Mesenchymal stem cell (in vitro differentiated cells and primary cell): Measurements from ENCODE around the gene DIP2C.

Source experiments
- DNase-seq: peaks from one replicate; pipeline ENCODE4 v3.0.0-alpha.2; 2013
- H2AFZ ChIP-seq: one replicate; pipeline ENCODE4 v1.6.1; 2013; ENCODE audit warnings: low read depth, mild to moderate bottlenecking, control low read depth, inconsistent platforms, low read length, moderate library complexity
- H2AK5ac ChIP-seq: 2 replicates; pipeline ENCODE4 v1.6.1; 2013; ENCODE audit warnings: low read length, moderate library complexity, mild to moderate bottlenecking, inconsistent platforms; ENCODE audit not compliant: severe bottlenecking
- H2BK120ac ChIP-seq: one replicate; pipeline ENCODE4 v1.6.1; 2013; ENCODE audit warnings: low read depth, mild to moderate bottlenecking, inconsistent platforms, low read length, moderate library complexity
- H2BK12ac ChIP-seq, 2 experiments: one replicate each; pipeline ENCODE4 v1.6.1; 2013; ENCODE audit warnings: inconsistent platforms in 2 of 2, low read length in 2 of 2, mild to moderate bottlenecking in 2 of 2, moderate library complexity in 2 of 2, control low read depth in 1 of 2
- H2BK15ac ChIP-seq: one replicate; pipeline ENCODE4 v1.6.1; 2013; ENCODE audit warnings: mild to moderate bottlenecking, low read depth, inconsistent platforms; ENCODE audit not compliant: poor library complexity, severe bottlenecking
- H2BK5ac ChIP-seq: 2 replicates; pipeline ENCODE4 v1.6.1; 2013; ENCODE audit warnings: low read depth, mild to moderate bottlenecking, low read length, control low read depth, inconsistent platforms; ENCODE audit not compliant: poor library complexity, severe bottlenecking
- H3K14ac ChIP-seq, 2 experiments: one replicate each; pipeline ENCODE4 v1.6.1; 2013; ENCODE audit warnings: inconsistent platforms in 2 of 2, low read length in 2 of 2, control low read depth in 1 of 2, mild to moderate bottlenecking in 1 of 2, moderate library complexity in 1 of 2
- H3K18ac ChIP-seq, 2 experiments: one replicate each; pipeline ENCODE4 v1.6.1; 2013; ENCODE audit warnings: inconsistent platforms in 2 of 2, low read length in 2 of 2, control low read depth in 1 of 2, low read depth in 1 of 2, mild to moderate bottlenecking in 1 of 2
- H3K23ac ChIP-seq, 2 experiments: one replicate each; pipeline ENCODE4 v1.6.1; 2013; ENCODE audit warnings: inconsistent platforms in 2 of 2, low read length in 2 of 2, mild to moderate bottlenecking in 2 of 2, moderate library complexity in 2 of 2, control low read depth in 1 of 2
- H3K27ac ChIP-seq: 2 replicates; pipeline ENCODE4 v1.5.1; 2013; ENCODE audit warnings: mild to moderate bottlenecking, moderate library complexity, low read length, control low read depth, inconsistent platforms; ENCODE audit not compliant: poor library complexity, severe bottlenecking
- H3K27me3 ChIP-seq, 2 experiments: 2 replicates each; pipeline versions ENCODE4 v1.6.1 to v1.7.0; 2013; ENCODE audit warnings: low read length in 2 of 2, mild to moderate bottlenecking in 2 of 2, moderate library complexity in 2 of 2, control low read depth in 1 of 2, inconsistent platforms in 1 of 2; ENCODE audit not compliant: control insufficient read depth in 1 of 2, insufficient read depth in 1 of 2
- H3K36me3 ChIP-seq, 2 experiments: 2 replicates each; pipeline versions ENCODE4 v1.6.1 to v1.7.0; 2013; ENCODE audit warnings: low read length in 2 of 2, control low read depth in 1 of 2, inconsistent platforms in 1 of 2, low read depth in 1 of 2, mild to moderate bottlenecking in 1 of 2; ENCODE audit not compliant: insufficient read depth in 2 of 2, control insufficient read depth in 1 of 2
- H3K4ac ChIP-seq, 2 experiments: one replicate each; pipeline ENCODE4 v1.6.1; 2013; ENCODE audit warnings: inconsistent platforms in 2 of 2, low read length in 2 of 2, mild to moderate bottlenecking in 2 of 2, moderate library complexity in 2 of 2, control low read depth in 1 of 2, low read depth in 1 of 2
- H3K4me1 ChIP-seq: 2 replicates; pipeline ENCODE4 v1.6.1; 2013; ENCODE audit warnings: low read depth, low read length, control low read depth; ENCODE audit not compliant: control insufficient read depth, insufficient read depth
- H3K4me2 ChIP-seq: 2 replicates; pipeline ENCODE4 v1.6.1; 2013; ENCODE audit warnings: low read length, mild to moderate bottlenecking, inconsistent platforms; ENCODE audit not compliant: poor library complexity, severe bottlenecking
- H3K4me3 ChIP-seq, 2 experiments: 2 replicates each; pipeline versions ENCODE4 v1.5.1 to v1.7.0; 2013; ENCODE audit warnings: low read length in 2 of 2, mild to moderate bottlenecking in 2 of 2, control low read depth in 1 of 2, low read depth in 1 of 2; ENCODE audit not compliant: insufficient read depth in 1 of 2
- H3K79me1 ChIP-seq: replicated peaks from 2 replicates; pipeline ENCODE4 v1.6.1; 2013; ENCODE audit warnings: mild to moderate bottlenecking, control low read depth, low read length, inconsistent platforms; ENCODE audit not compliant: poor library complexity, severe bottlenecking
- H3K9ac ChIP-seq: 2 replicates; pipeline ENCODE4 v1.7.0; 2013; ENCODE audit warnings: mild to moderate bottlenecking, low read length, moderate library complexity
- H3K9me3 ChIP-seq: 2 replicates; pipeline ENCODE4 v1.7.0; 2013; ENCODE audit warnings: mild to moderate bottlenecking, low read length; ENCODE audit not compliant: control insufficient read depth
- H4K8ac ChIP-seq: one replicate; pipeline ENCODE4 v1.6.1; 2013; ENCODE audit warnings: inconsistent platforms, mild to moderate bottlenecking, low read length, moderate library complexity
- H4K91ac ChIP-seq: one replicate; pipeline ENCODE4 v1.6.1; 2013; ENCODE audit warnings: mild to moderate bottlenecking, low read length, inconsistent platforms
- WGBS: methylation state at CpG from one replicate; pipeline ENCODE4 v1.1.7; 2013; ENCODE audit warnings: mixed read lengths; 5-methylcytosine and 5-hydroxymethylcytosine counted together

DIP2C gene

DNA sequence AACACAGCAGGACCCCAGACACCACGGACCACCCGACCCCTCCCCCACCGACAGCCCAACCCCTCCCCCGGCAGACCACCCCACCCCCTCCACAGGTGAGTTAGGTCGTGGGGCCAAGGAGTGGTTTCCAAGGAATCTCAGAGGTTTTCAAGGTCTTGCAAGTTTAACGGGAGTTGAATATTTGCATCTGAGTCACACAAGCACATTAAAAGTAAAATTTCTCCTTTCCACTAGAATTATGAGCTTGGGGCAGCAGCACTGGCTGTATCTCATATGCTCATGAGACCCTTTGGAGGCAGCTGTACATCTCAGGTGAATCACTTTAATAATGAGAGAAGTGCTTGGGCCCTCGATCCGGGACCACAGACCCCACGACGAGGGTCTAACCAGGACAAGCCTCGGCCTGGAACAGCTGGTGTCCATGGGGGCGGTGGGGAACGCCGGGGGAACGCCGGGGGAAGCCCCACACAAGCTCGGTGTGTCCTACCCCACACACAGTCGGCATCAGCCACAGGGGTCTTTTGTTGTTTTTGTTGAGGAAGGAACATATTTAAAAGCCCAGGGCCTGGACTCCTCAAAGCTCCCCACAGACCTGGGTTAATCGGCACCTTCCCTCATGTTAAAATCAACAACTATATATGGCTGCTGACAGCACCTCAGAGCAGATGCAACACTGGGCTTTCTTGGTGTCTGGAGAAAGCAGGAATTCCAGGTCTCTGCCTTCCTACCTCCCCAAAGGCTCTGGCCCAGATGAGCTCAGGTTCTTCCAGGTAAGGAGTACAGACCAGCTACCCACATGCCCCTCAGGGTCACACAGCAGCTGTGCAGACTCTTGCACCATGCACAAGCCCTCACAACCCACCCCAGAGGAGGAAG is 130.3 kb downstream of the DIP2C start:
- Histone ChIP-seq H3K27me3 (no peaks in the 10 kb centered on the region), H2BK12ac (no peak overlapping the region), H4K8ac (no peak overlapping the region), H4K91ac (no peak overlapping the region), H2AK5ac (peak overlapping the region; percentile 41), H3K36me3 (peaks cover 0 to 1% of the 10 kb centered on the region in 2 experiments), H2BK5ac (no peak overlapping the region), H2BK15ac (no peak overlapping the region), H3K9me3 (peaks cover 7% of the 10 kb centered on the region), H3K4ac (no peak overlapping the region), H3K14ac (no peak overlapping the region), H3K79me1 (peaks cover 36% of the 10 kb centered on the region), H3K4me3 (no peak overlapping the region), H3K4me2 (no peak overlapping the region), H3K23ac (no peak overlapping the region), H3K18ac (no peak overlapping the region), H2BK120ac (no peak overlapping the region), H2AFZ (no peak overlapping the region), H3K27ac (no peak overlapping the region), H3K4me1 (peaks cover 44% of the 10 kb centered on the region), H3K9ac (no peak overlapping the region)
- WGBS = 95% methylated on average over 7 of the region's 19 CpGs
- no peak for DNase-seq

DNA sequence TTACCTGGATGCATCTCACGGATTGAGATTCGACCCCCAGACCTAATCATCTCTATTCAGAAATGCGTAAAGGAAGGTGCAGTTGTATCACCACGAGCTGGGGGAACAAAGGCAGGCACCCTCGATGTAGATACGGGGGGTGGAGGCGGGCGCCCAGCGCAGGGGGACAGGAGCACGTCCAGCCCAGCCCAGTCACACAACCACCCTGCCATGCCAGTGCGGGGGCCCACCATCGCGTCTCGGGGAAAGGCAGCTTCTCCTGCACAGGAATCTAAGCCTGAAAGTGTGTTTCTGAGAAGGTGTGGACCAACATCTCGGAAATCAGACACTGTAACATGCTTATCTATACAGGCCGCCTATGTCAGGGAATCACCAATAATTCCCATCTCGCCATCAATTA is 131.1 kb downstream of the DIP2C start:
- no peak overlapping the region for H2BK120ac ChIP-seq
- H3K4me2 ChIP-seq = no peak overlapping the region
- H3K14ac ChIP-seq = no peak overlapping the region
- H2AK5ac ChIP-seq = no peak overlapping the region
- H2AFZ ChIP-seq = no peak overlapping the region
- H3K27ac ChIP-seq = no peak overlapping the region
- 95% methylated on average over 9 of the region's 17 CpGs for WGBS
- H3K9ac ChIP-seq = no peak overlapping the region
- H4K8ac ChIP-seq = no peak overlapping the region
- no peak overlapping the region for H3K4ac ChIP-seq
- H2BK15ac ChIP-seq = no peak overlapping the region
- H3K4me3 ChIP-seq = no peak overlapping the region
- H3K79me1 ChIP-seq = peaks cover 34% of the 10 kb centered on the region
- H3K9me3 ChIP-seq = no peaks in the 10 kb centered on the region
- H3K36me3 ChIP-seq = no peaks in the 10 kb centered on the region
- H4K91ac ChIP-seq = no peak overlapping the region
- no peak overlapping the region for H2BK5ac ChIP-seq
- no peak for DNase-seq
- no peak overlapping the region for H3K18ac ChIP-seq
- no peak overlapping the region for H3K23ac ChIP-seq
- H2BK12ac ChIP-seq = no peak overlapping the region
- peaks cover 44% of the 10 kb centered on the region for H3K4me1 ChIP-seq
- H3K27me3 ChIP-seq = no peaks in the 10 kb centered on the region

DNA sequence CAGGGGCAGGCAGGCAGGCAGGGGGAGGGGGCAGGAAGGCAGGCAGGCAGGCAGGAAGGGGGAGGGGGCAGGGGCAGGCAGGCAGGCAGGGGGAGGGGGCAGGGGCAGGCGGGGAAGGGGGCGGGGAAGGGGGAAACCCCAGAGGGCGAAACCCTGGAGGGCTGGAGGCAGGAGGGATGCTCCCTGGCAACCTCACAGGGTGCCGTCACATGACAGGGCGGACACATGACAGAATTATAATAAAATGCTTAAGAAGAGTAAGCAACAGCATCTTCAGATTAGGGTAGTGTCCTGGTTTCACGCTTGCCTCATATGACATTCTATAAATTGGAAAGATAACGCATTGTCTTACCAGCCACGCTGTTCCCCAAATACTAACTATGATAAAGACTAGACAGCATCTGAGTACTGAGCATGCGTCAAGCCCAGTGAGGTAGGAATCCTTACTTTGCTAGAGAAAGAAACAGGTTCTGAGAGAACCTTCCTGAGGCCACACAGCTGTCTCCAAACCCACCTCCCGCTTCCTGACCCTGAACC is 131.6 kb downstream of the DIP2C start:
- peaks cover 36% of the 10 kb centered on the region for H3K79me1 ChIP-seq
- no peak overlapping the region for H2AK5ac ChIP-seq
- H3K36me3 ChIP-seq = no peaks in the 10 kb centered on the region
- H3K14ac ChIP-seq = no peak overlapping the region
- WGBS = 90% methylated on average over 10 of the region's 10 CpGs
- H3K18ac ChIP-seq = no peak overlapping the region
- H3K4me1 ChIP-seq = peaks cover 46% of the 10 kb centered on the region
- no peak overlapping the region for H4K91ac ChIP-seq
- no peak overlapping the region for H3K27ac ChIP-seq
- no peak overlapping the region for H2BK12ac ChIP-seq
- no peak overlapping the region for H2AFZ ChIP-seq
- peak; percentile 23 for DNase-seq
- H4K8ac ChIP-seq = no peak overlapping the region
- no peak overlapping the region for H3K4me2 ChIP-seq
- H3K9ac ChIP-seq = no peak overlapping the region
- H3K4me3 ChIP-seq = no peak overlapping the region
- H3K9me3 ChIP-seq = no peaks in the 10 kb centered on the region
- no peak overlapping the region for H2BK15ac ChIP-seq
- H3K4ac ChIP-seq = no peak overlapping the region
- H3K27me3 ChIP-seq = no peaks in the 10 kb centered on the region
- H2BK5ac ChIP-seq = no peak overlapping the region
- H2BK120ac ChIP-seq = no peak overlapping the region
- no peak overlapping the region for H3K23ac ChIP-seq

DNA sequence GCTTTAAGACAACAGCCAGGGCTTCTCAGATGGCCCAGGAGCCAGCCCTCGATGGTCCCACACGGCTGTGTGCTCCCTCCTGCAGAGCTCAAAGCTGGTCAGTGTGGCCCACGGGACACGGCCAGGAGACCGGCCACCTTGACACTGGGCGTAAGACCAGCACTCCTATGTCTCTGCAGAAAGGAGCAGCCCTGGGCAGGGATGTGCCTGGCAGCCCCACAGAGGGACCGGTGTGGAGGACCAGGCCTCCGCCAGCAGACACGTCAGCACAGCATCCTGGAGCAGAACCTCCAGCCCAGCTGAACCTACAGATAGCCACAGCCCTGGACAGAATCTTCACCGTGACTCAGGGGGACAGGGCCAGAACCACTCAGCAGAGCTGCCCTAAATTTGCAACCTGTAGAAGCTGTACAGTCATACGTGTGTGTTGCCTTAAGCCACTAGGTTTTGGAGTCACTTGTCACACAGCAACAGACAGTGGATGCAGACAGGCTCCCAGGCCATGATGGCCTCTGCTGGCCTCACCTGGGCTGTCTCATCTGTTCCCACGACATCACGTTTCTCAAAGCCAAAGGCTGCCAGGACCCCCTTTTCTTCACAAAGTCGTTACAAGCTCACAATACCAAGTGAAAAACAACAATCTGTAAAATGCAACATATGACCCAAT is 132.4 kb downstream of the DIP2C start:
- Histone ChIP-seq H4K91ac (no peak overlapping the region), H2BK5ac (no peak overlapping the region), H3K27me3 (no peaks in the 10 kb centered on the region), H3K18ac (no peak overlapping the region), H4K8ac (no peak overlapping the region), H3K9ac (no peak overlapping the region), H3K79me1 (peaks cover 35% of the 10 kb centered on the region), H3K27ac (no peak overlapping the region), H3K4me2 (no peak overlapping the region), H2BK12ac (no peak overlapping the region), H2BK120ac (no peak overlapping the region), H3K4me1 (peaks cover 46% of the 10 kb centered on the region), H2BK15ac (no peak overlapping the region), H2AK5ac (no peak overlapping the region), H3K23ac (no peak overlapping the region), H2AFZ (no peak overlapping the region), H3K4ac (no peak overlapping the region), H3K14ac (peak overlapping the region in 1 of 2 experiments; percentile 42), H3K9me3 (no peaks in the 10 kb centered on the region), H3K4me3 (no peak overlapping the region), H3K36me3 (no peaks in the 10 kb centered on the region)
- whole genome bisulfite sequencing = 94% methylated on average over 13 of the region's 14 CpGs
- no peak for DNase-seq
